HepG2 (cell line): ENCODE results near the gene ME3. TPM values are rescaled to one million over a fixed set of nuclear protein-coding genes. Genes with fewer than 3 reads are reported as not detected.

Experiments
- ATF7-NPFF ChIP-seq: sonication (generic); formaldehyde crosslinking; IDR thresholded peaks from 2 replicates; pipeline ENCODE4 v1.8.1; 2023; ENCODE audit warnings: mild to moderate bottlenecking, low read depth, missing genetic modification reagents, moderate library complexity
- HNF4G ChIP-seq, 2 experiments: sonication (generic) in 1 of 2; formaldehyde crosslinking in 1 of 2; IDR thresholded peaks; 2 replicates each; pipeline versions ENCODE4 v1.4.0 to v1.6.1; 2011 to 2020; ENCODE audit warnings: borderline replicate concordance in 2 of 2, low read depth in 2 of 2, mild to moderate bottlenecking in 2 of 2, low read length in 1 of 2, missing genetic modification reagents in 1 of 2, moderate library complexity in 1 of 2
- JUN ChIP-seq: sonication (generic); formaldehyde crosslinking; IDR thresholded peaks from 2 replicates; pipeline ENCODE4 v1.4.0; 2020; ENCODE audit warnings: mild to moderate bottlenecking, missing genetic modification reagents
- SALL1 ChIP-seq: sonication (generic); formaldehyde crosslinking; IDR thresholded peaks from 2 replicates; pipeline ENCODE4 v1.8.0; 2022; ENCODE audit warnings: mild to moderate bottlenecking, missing genetic modification reagents
- SIN3A ChIP-seq: IDR thresholded peaks from 2 replicates; pipeline ENCODE4 v1.6.1; 2011; ENCODE audit warnings: low read depth, mild to moderate bottlenecking, control low read depth, low read length, borderline replicate concordance
- TOE1 ChIP-seq: sonication (generic); formaldehyde crosslinking; IDR thresholded peaks from 2 replicates; pipeline ENCODE4 v1.4.0; 2020; ENCODE audit warnings: mild to moderate bottlenecking, missing genetic modification reagents
- ZNF160 ChIP-seq: sonication (generic); formaldehyde crosslinking; IDR thresholded peaks from 2 replicates; pipeline ENCODE4 v1.8.0; 2022; ENCODE audit warnings: mild to moderate bottlenecking, inconsistent platforms, missing genetic modification reagents
- ZNF205 ChIP-seq: IDR thresholded peaks from 2 replicates; pipeline ENCODE4 v1.6.1; 2018; ENCODE audit warnings: missing biosample characterization, missing genetic modification reagents
- ZNF234 ChIP-seq: sonication (generic); formaldehyde crosslinking; conservative IDR thresholded peaks from 2 replicates; pipeline ENCODE4 v1.5.1; 2020; ENCODE audit warnings: mild to moderate bottlenecking, missing genetic modification reagents
- ZNF263 ChIP-seq: sonication (generic); formaldehyde crosslinking; IDR thresholded peaks from 2 replicates; pipeline ENCODE4 v1.4.0; 2020; ENCODE audit warnings: missing genetic modification reagents
- ZNF264 ChIP-seq: sonication (generic); formaldehyde crosslinking; IDR thresholded peaks from 2 replicates; pipeline ENCODE4 v1.4.0; 2020; ENCODE audit warnings: missing genetic modification reagents
- ZNF350 ChIP-seq: sonication (generic); formaldehyde crosslinking; IDR thresholded peaks from 2 replicates; pipeline ENCODE4 v1.4.0; 2020; ENCODE audit warnings: mild to moderate bottlenecking, low read depth, missing genetic modification reagents, borderline replicate concordance
- ZNF432 ChIP-seq: sonication (generic); formaldehyde crosslinking; IDR thresholded peaks from 2 replicates; pipeline ENCODE4 v1.5.0; 2020; ENCODE audit warnings: missing genetic modification reagents, mild to moderate bottlenecking, borderline replicate concordance
- ZNF44 ChIP-seq: sonication (generic); formaldehyde crosslinking; IDR thresholded peaks from 2 replicates; pipeline ENCODE4 v1.5.1; 2020; ENCODE audit warnings: mild to moderate bottlenecking, missing genetic modification reagents
- ZNF557 ChIP-seq: sonication (generic); formaldehyde crosslinking; IDR thresholded peaks from 2 replicates; pipeline ENCODE4 v1.4.0; 2020; ENCODE audit warnings: missing genetic modification reagents
- ZNF781 ChIP-seq: sonication (generic); formaldehyde crosslinking; IDR thresholded peaks from 2 replicates; pipeline ENCODE4 v1.5.1; 2020; ENCODE audit warnings: borderline replicate concordance, mild to moderate bottlenecking, missing genetic modification reagents; ENCODE audit errors: not compliant biosample characterization
- ZNF878 ChIP-seq: sonication (generic); formaldehyde crosslinking; IDR thresholded peaks from 2 replicates; pipeline ENCODE4 v1.8.1; 2023; ENCODE audit warnings: mild to moderate bottlenecking, missing genetic modification reagents, moderate library complexity
- ZZZ3 ChIP-seq: sonication (generic); formaldehyde crosslinking; IDR thresholded peaks from 2 replicates; pipeline ENCODE4 v1.4.0; 2020; ENCODE audit warnings: missing genetic modification reagents, mild to moderate bottlenecking, borderline replicate concordance
- polyA plus RNA-seq, 8 experiments: library from polyadenylated mRNA; depleted of rRNA in 3 of 8; stranded (reverse) in 7 of 8; unstranded in 1 of 8; fragments of >200 nt; fragmentation: Illumina TruSeq in 4 of 8; extraction: Trizol in 4 of 8; gene quantifications; 2 replicates each; pipeline versions ENCODE4 v1.2.1 to v1.2.3, GENCODE V29; 2011 to 2016; ENCODE audit warnings: low read depth in 4 of 8, missing spikeins in 1 of 8, mixed read lengths in 1 of 8; ENCODE audit not compliant: insufficient read depth in 1 of 8
- total RNA-seq, 5 experiments: library from RNA; depleted of rRNA; stranded (reverse); fragments of >200 nt; fragmentation: Illumina TruSeq; extraction: Trizol; gene quantifications; 2 replicates each; pipeline ENCODE4 v1.2.3, GENCODE V29; 2016; ENCODE audit warnings: low read depth in 1 of 5
- TF ChIP-seq, protein P1 (sequence below): sonication (generic); formaldehyde crosslinking; IDR thresholded peaks from 2 replicates; pipeline ENCODE4 v1.8.1; 2023; ENCODE audit warnings: mild to moderate bottlenecking, missing genetic modification reagents
- TF ChIP-seq, protein P2 (sequence below): sonication (generic); formaldehyde crosslinking; IDR thresholded peaks from 2 replicates; pipeline ENCODE4 v1.4.0; 2020; ENCODE audit warnings: missing genetic modification reagents, low read depth, mild to moderate bottlenecking, borderline replicate concordance
- TF ChIP-seq, protein P3 (sequence below): sonication (generic); formaldehyde crosslinking; IDR thresholded peaks from 2 replicates; pipeline ENCODE4 v1.4.0; 2020; ENCODE audit warnings: missing genetic modification reagents
- TF ChIP-seq, protein P4 (sequence below): sonication (generic); formaldehyde crosslinking; IDR thresholded peaks from 2 replicates; pipeline ENCODE4 v1.5.0; 2020; ENCODE audit warnings: mild to moderate bottlenecking, missing genetic modification reagents, borderline replicate concordance

Gene ME3
- total and polyA plus RNA-seq, 2 of the 13 experiments (the other 11 are each of a cell fraction or from before 2014, with no cell fraction given) = not detected

DNA sequence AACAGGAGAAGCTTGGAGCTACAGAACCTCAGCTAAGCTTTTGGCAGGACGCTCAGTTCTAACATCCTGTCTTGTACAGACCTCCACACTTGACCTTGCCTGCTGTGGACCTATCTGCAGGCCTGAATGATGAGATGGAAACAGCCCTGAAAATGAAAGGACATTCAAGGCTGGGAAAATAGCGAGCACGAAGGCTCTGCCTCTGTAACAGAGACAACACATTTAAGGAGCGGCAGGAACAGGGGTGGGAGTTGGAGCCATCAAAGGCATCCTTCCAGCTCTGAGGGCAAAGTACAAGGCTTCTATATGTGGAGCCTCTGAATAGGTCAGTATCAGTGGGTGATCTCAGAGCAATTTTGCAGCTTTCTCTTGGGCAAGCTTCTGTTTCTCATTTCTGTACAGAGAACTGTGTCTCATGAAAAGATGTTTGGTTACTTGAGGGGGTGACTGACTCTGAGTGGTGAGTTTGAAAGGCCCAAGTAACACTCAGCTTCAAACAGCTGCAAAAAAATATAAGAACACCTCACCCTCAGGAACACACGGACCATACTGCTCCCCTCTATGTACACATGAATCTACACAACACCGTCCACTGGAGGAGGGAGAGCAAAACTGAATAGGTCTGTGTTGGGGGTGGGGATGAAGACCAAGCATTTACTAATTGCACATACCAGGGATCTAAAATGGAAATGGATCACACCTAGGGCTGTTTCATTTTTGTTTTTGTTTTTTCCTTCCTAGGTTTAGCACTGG lies 196.1 kb downstream of the ME3 start (continued):
- TF ChIP-seq ZNF557 (CRISPR knock-in tag) (no peak), SIN3A (no peak), ATF7-NPFF (CRISPR knock-in tag) (no peak), TOE1 (CRISPR knock-in tag) (no peak), ZNF350 (CRISPR knock-in tag) (no peak), ZNF44 (CRISPR knock-in tag) (no peak), HNF4G (IDR thresholded peaks at IDR 0.05; ENCODE audit: borderline replicate concordance, low read depth, low read length) (0 out of 2 replicates have a peak, but pooled peaks have one; percentile 46), HNF4G (CRISPR knock-in tag; IDR thresholded peaks at IDR 0.05; ENCODE audit: borderline replicate concordance, low read depth) (no peak), ZNF781 (CRISPR knock-in tag) (no peak), ZNF205 (CRISPR knock-in tag) (0 out of 2 replicates have a peak, but pooled peaks have one; percentile 25), SALL1 (0 out of 2 replicates have a peak, but pooled peaks have one; percentile 30), ZNF432 (CRISPR knock-in tag) (no peak), ZNF160 (no peak), ZNF263 (CRISPR knock-in tag) (peak; percentile 72), ZZZ3 (CRISPR knock-in tag) (no peak), ZNF878 (CRISPR knock-in tag) (no peak), JUN (no peak), ZNF264 (CRISPR knock-in tag) (no peak), ZNF234 (CRISPR knock-in tag) (no peak)
- TF ChIP-seq, protein P1, sequence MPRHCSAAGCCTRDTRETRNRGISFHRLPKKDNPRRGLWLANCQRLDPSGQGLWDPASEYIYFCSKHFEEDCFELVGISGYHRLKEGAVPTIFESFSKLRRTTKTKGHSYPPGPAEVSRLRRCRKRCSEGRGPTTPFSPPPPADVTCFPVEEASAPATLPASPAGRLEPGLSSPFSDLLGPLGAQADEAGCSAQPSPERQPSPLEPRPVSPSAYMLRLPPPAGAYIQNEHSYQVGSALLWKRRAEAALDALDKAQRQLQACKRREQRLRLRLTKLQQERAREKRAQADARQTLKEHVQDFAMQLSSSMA (CRISPR knock-in tag) = no peak
- TF ChIP-seq, protein P2, sequence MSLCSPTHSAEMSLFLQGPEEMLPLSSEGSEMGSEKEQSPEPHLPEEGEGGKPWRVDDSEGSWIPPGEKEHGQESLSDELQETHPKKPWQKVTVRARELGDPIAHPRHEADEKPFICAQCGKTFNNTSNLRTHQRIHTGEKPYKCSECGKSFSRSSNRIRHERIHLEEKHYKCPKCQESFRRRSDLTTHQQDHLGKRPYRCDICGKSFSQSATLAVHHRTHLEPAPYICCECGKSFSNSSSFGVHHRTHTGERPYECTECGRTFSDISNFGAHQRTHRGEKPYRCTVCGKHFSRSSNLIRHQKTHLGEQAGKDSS (CRISPR knock-in tag) = no peak
- TF ChIP-seq, protein P3, sequence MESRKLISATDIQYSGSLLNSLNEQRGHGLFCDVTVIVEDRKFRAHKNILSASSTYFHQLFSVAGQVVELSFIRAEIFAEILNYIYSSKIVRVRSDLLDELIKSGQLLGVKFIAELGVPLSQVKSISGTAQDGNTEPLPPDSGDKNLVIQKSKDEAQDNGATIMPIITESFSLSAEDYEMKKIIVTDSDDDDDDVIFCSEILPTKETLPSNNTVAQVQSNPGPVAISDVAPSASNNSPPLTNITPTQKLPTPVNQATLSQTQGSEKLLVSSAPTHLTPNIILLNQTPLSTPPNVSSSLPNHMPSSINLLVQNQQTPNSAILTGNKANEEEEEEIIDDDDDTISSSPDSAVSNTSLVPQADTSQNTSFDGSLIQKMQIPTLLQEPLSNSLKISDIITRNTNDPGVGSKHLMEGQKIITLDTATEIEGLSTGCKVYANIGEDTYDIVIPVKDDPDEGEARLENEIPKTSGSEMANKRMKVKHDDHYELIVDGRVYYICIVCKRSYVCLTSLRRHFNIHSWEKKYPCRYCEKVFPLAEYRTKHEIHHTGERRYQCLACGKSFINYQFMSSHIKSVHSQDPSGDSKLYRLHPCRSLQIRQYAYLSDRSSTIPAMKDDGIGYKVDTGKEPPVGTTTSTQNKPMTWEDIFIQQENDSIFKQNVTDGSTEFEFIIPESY (CRISPR knock-in tag) = no peak
- TF ChIP-seq, protein P4, sequence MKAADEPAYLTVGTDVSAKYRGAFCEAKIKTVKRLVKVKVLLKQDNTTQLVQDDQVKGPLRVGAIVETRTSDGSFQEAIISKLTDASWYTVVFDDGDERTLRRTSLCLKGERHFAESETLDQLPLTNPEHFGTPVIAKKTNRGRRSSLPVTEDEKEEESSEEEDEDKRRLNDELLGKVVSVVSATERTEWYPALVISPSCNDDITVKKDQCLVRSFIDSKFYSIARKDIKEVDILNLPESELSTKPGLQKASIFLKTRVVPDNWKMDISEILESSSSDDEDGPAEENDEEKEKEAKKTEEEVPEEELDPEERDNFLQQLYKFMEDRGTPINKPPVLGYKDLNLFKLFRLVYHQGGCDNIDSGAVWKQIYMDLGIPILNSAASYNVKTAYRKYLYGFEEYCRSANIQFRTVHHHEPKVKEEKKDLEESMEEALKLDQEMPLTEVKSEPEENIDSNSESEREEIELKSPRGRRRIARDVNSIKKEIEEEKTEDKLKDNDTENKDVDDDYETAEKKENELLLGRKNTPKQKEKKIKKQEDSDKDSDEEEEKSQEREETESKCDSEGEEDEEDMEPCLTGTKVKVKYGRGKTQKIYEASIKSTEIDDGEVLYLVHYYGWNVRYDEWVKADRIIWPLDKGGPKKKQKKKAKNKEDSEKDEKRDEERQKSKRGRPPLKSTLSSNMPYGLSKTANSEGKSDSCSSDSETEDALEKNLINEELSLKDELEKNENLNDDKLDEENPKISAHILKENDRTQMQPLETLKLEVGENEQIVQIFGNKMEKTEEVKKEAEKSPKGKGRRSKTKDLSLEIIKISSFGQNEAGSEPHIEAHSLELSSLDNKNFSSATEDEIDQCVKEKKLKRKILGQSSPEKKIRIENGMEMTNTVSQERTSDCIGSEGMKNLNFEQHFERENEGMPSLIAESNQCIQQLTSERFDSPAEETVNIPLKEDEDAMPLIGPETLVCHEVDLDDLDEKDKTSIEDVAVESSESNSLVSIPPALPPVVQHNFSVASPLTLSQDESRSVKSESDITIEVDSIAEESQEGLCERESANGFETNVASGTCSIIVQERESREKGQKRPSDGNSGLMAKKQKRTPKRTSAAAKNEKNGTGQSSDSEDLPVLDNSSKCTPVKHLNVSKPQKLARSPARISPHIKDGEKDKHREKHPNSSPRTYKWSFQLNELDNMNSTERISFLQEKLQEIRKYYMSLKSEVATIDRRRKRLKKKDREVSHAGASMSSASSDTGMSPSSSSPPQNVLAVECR (CRISPR knock-in tag) = no peak
